Panc1 (cell line): ENCODE measurements around the gene AGPAT4.

Source experiments
- CTCF ChIP-seq: fragments of 450-650 bp; IDR thresholded peaks from 2 replicates; pipeline ENCODE4 v1.5.1; 2017; ENCODE audit warnings: mild to moderate bottlenecking
- POLR2AphosphoS5 ChIP-seq: IDR thresholded peaks from 2 replicates; pipeline ENCODE4 v1.6.1; 2012; ENCODE audit warnings: mild to moderate bottlenecking, low read depth, low read length, moderate library complexity
- REST ChIP-seq, 2 experiments: IDR thresholded peaks; 2 replicates each; pipeline ENCODE4 v1.6.1; 2011 to 2012; ENCODE audit warnings: low read depth in 2 of 2, control low read depth in 1 of 2, low read length in 1 of 2, mild to moderate bottlenecking in 1 of 2, moderate library complexity in 1 of 2; ENCODE audit not compliant: insufficient read depth in 1 of 2
- SIN3A ChIP-seq: IDR thresholded peaks from 2 replicates; pipeline ENCODE4 v1.6.1; 2012; ENCODE audit warnings: low read depth, mild to moderate bottlenecking, low read length, moderate library complexity, borderline replicate concordance; ENCODE audit not compliant: insufficient read depth
- TCF7L2 ChIP-seq: IDR thresholded peaks from 2 replicates; pipeline ENCODE4 v1.6.1; 2011; ENCODE audit warnings: mild to moderate bottlenecking, low read depth, low read length, inconsistent platforms

- TF ChIP-seq CTCF = no peak
- no peak for TF ChIP-seq POLR2AphosphoS5
- no peak for TF ChIP-seq REST (IDR thresholded peaks at IDR 0.05; ENCODE audit: insufficient read depth in 1 of 2, low read depth in 2 of 2, low read length in 1 of 2)
- TF ChIP-seq TCF7L2 = no peak
- TF ChIP-seq SIN3A = no peak
Measured at GRCh38 chr6:161104966-161105365, 168.9 kb downstream of the AGPAT4 start.
